RWPE1 (cell line): Measurements from ENCODE around the gene CAGE1.

Source experiments
- CTCF ChIA-PET: fragments of 350-600 bp; sonication (Branson Sonifier 250); formaldehyde crosslinking; extraction: SDS; loops from one replicate; lab custom pipeline; 2021; lab: Yijun Ruan, JAX
- POLR2A ChIA-PET: fragments of 400-600 bp; formaldehyde crosslinking; extraction: SDS; loops from one replicate; lab custom pipeline; 2020; ENCODE audit warnings: antibody characterized with exemption; ENCODE audit not compliant: low non-redundant PET; lab: Yijun Ruan, JAX
- DNase-seq: peaks from one replicate; pipeline ENCODE4 v3.0.0; 2012; ENCODE audit warnings: low spot score
- H3K27ac ChIP-seq: fragments of 450-650 bp; 2 replicates; pipeline ENCODE4 v1.5.1; 2017
- CTCF ChIP-seq: fragments of 450-650 bp; conservative IDR thresholded peaks from 2 replicates; pipeline ENCODE4 v1.5.1; 2017; ENCODE audit warnings: low read depth, mild to moderate bottlenecking

The CAGE1 gene

GRCh38 chr6:7414811-7415210 is 25.3 kb upstream of the CAGE1 start:
- ChIA-PET POLR2A (no interaction called here), CTCF (no interaction called here)
- TF ChIP-seq CTCF: no peak
- DNase-seq: peak; percentile 38
- no peak overlapping the region for H3K27ac ChIP-seq

GRCh38 chr6:7413151-7413823 is 23.7 kb upstream of the CAGE1 start:
- POLR2A ChIA-PET: no interaction called here
- DNase-seq: no peak
- H3K27ac ChIP-seq: no peak overlapping the region
- CTCF ChIA-PET: interaction anchor here (0.6 to 0.7 kb wide), 2 partner anchors 62 to 73 kb away, joined by 3 read pairs; no protein-coding TSS in a partner anchor
- no peak for TF ChIP-seq CTCF

GRCh38 chr6:7411328-7411727 is 21.8 kb upstream of the CAGE1 start:
- CTCF ChIA-PET: interaction anchor here (1.8 kb wide), 1 partner anchor 14 kb away, joined by 5 read pairs; no protein-coding TSS in a partner anchor

GRCh38 chr6:7410851-7411250 is 21.3 kb upstream of the CAGE1 start:
- TF ChIP-seq CTCF: no peak
- no peak overlapping the region for H3K27ac ChIP-seq
- POLR2A ChIA-PET: interaction anchor here (0.5 to 0.7 kb wide), 4 partner anchors 15 to 133 kb away, joined by 3 to 18 read pairs (median 3); partner anchors contain the start of gene DSP
- DNase-seq: no peak
- CTCF ChIA-PET: interaction anchor here (1.8 kb wide), 1 partner anchor 14 kb away, joined by 5 read pairs; no protein-coding TSS in a partner anchor

More at GRCh38 chr6:7411328-7411727, 21.8 kb upstream of the CAGE1 start:
- H3K27ac ChIP-seq: no peak overlapping the region
- POLR2A ChIA-PET: interaction anchor here (0.5 to 0.7 kb wide), 2 partner anchors 130 to 132 kb away, joined by 3 to 18 read pairs; partner anchors contain the start of gene DSP
- TF ChIP-seq CTCF: no peak
- no peak for DNase-seq

- no peak overlapping the region for H3K27ac ChIP-seq
- DNase-seq: no peak
- ChIA-PET POLR2A (no interaction called here), CTCF (interaction anchor here (1.8 kb wide), 1 partner anchor 15 kb away, joined by 5 read pairs; no protein-coding TSS in a partner anchor)
- no peak for TF ChIP-seq CTCF
Measured at GRCh38 chr6:7409740-7410139, 20.2 kb upstream of the CAGE1 start.

- ChIA-PET POLR2A (no interaction called here), CTCF (no interaction called here)
- TF ChIP-seq CTCF: no peak
- no peak overlapping the region for H3K27ac ChIP-seq
- no peak for DNase-seq
Measured at GRCh38 chr6:7406743-7407142, 17.2 kb upstream of the CAGE1 start.
